Suprapubic skin (tissue), 4 donors: Measurements from ENCODE around the gene SPTBN1. TPM values are rescaled to one million over a fixed set of nuclear protein-coding genes. Genes with fewer than 3 reads are reported as not detected.
"Not testable (repeated sequence)": the region's sequence is repeated elsewhere in the genome, so short reads cannot be mapped to it uniquely, and the experiment has no call there.

Experiments
- DNase-seq, 2 donors: peaks; one replicate each; pipeline ENCODE4 v3.0.0-alpha.2; 2019; ENCODE audit warnings: low spot score in 2 of 2
- H3K27ac ChIP-seq: fragments of 200-600 bp; sonication (generic); one replicate; pipeline ENCODE4 v1.5.1; 2019
- H3K27me3 ChIP-seq: fragments of 200-600 bp; sonication (generic); one replicate; pipeline ENCODE4 v1.5.1; 2019
- H3K36me3 ChIP-seq: fragments of 200-600 bp; sonication (generic); one replicate; pipeline ENCODE4 v1.5.1; 2019
- H3K4me1 ChIP-seq: fragments of 200-600 bp; sonication (generic); one replicate; pipeline ENCODE4 v1.5.1; 2019
- H3K4me3 ChIP-seq: fragments of 200-600 bp; sonication (generic); one replicate; pipeline ENCODE4 v1.5.1; 2019; ENCODE audit warnings: mild to moderate bottlenecking
- H3K9me3 ChIP-seq: fragments of 200-600 bp; sonication (generic); one replicate; pipeline ENCODE4 v1.5.1; 2019
- EP300 ChIP-seq: sonication (generic); formaldehyde crosslinking; IDR thresholded peaks from one replicate; pipeline ENCODE4 v1.6.1; 2017; ENCODE audit warnings: antibody characterized with exemption
- POLR2A ChIP-seq, 2 donors: fragments of 450-650 bp; IDR thresholded peaks; one replicate each; pipeline ENCODE4 v1.6.1; 2017; ENCODE audit warnings: antibody characterized with exemption in 2 of 2, mild to moderate bottlenecking in 2 of 2, moderate library complexity in 2 of 2
- POLR2AphosphoS5 ChIP-seq, 3 donors: sonication (generic); formaldehyde crosslinking; IDR thresholded peaks; one replicate each; pipeline ENCODE4 v1.6.1; 2017; ENCODE audit warnings: antibody characterized with exemption in 3 of 3
- WGBS: methylation state at CpG from one replicate; pipeline ENCODE4 v1.1.5; 2018; 5-methylcytosine and 5-hydroxymethylcytosine counted together
- total RNA-seq, 4 donors: library from RNA; depleted of rRNA; stranded (reverse); fragments of >200 nt; gene quantifications; one replicate each; pipeline ENCODE4 v1.1.0, GENCODE V29; 2016
- TF ChIP-seq, protein P1 (sequence below), 2 donors: fragments of 200-600 bp in 1 of 2; fragments of 450-650 bp in 1 of 2; sonication (generic) in 1 of 2; IDR thresholded peaks; one replicate each; pipeline ENCODE4 v1.5.1; 2016 to 2019; ENCODE audit warnings: antibody characterized with exemption in 2 of 2, mild to moderate bottlenecking in 1 of 2, moderate library complexity in 1 of 2

SPTBN1 gene
- total RNA-seq, 4 donors from 2014 or later = 173 to 250 (median 203) TPM

DNA sequence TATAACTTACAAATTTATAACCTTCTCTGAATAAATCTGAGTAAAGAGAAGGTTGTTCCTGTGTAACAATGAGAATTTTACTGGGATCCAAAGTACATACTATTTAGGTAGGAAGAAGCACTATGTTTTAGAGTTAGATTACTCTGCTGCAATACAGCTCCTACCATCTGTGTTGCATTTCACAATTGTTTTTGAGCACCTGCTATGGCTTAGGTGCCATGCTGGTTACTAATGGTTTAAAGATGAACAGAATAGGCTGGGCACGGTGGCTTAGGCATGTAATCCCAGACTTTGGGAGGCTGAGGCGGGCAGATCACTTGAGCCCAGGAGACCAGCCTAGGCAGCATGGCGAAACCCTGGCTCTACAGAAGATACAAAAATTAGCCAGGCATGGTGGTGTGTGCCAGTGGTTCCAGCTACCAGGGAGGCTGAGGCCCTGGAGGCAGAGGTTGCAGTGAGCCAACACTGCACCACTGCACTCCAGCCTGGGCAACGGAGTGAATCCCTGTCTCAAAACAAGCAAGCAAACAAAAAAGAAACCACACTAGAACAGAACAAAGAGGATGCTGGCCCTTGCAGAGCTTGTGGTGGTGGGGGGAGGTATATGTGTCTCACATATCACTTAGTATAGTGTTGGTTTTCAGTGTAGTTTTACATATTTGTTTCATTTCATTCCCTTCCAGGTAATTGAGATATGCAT is 56.7 kb downstream of the SPTBN1 start:
- no peaks in the 10 kb centered on the region for H3K27me3 ChIP-seq
- H3K4me3 ChIP-seq = no peak overlapping the region
- no peak for DNase-seq
- TF ChIP-seq, protein P1, sequence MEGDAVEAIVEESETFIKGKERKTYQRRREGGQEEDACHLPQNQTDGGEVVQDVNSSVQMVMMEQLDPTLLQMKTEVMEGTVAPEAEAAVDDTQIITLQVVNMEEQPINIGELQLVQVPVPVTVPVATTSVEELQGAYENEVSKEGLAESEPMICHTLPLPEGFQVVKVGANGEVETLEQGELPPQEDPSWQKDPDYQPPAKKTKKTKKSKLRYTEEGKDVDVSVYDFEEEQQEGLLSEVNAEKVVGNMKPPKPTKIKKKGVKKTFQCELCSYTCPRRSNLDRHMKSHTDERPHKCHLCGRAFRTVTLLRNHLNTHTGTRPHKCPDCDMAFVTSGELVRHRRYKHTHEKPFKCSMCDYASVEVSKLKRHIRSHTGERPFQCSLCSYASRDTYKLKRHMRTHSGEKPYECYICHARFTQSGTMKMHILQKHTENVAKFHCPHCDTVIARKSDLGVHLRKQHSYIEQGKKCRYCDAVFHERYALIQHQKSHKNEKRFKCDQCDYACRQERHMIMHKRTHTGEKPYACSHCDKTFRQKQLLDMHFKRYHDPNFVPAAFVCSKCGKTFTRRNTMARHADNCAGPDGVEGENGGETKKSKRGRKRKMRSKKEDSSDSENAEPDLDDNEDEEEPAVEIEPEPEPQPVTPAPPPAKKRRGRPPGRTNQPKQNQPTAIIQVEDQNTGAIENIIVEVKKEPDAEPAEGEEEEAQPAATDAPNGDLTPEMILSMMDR (IDR thresholded peaks at IDR 0.05) = no peak
- no peak for TF ChIP-seq EP300
- no peak for TF ChIP-seq POLR2A (IDR thresholded peaks at IDR 0.05)
- TF ChIP-seq POLR2AphosphoS5 (IDR thresholded peaks at IDR 0.05) = no peak
- no peaks in the 10 kb centered on the region for H3K36me3 ChIP-seq
- H3K27ac ChIP-seq = no peak overlapping the region
- peaks cover 21% of the 10 kb centered on the region for H3K4me1 ChIP-seq
- 76% methylated on average over 4 of the region's 4 CpGs for WGBS
- H3K9me3 ChIP-seq = no peaks in the 10 kb centered on the region

DNA sequence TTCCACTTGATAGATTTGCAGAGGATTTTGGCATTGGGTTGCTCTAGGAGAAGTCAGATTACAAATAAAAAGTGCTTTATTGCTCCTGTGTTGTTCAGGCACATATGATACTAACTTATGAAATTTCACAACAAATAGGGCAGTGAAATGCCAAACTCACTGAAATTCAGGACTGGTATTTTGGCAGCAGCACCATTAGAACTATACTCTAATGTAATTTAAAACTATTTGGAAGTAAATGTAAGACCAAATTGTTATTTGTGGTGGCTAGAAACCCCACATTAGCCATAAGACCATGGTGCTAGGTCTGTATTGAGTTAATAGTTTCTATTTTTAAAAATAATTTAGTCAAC is 57.2 kb downstream of the SPTBN1 start:
- H3K9me3 ChIP-seq = no peaks in the 10 kb centered on the region
- H3K27ac ChIP-seq = no peak overlapping the region
- no peaks in the 10 kb centered on the region for H3K36me3 ChIP-seq
- TF ChIP-seq, protein P1 (IDR thresholded peaks at IDR 0.05) = no peak
- TF ChIP-seq POLR2A (IDR thresholded peaks at IDR 0.05) (no peak), POLR2AphosphoS5 (IDR thresholded peaks at IDR 0.05) (no peak), EP300 (no peak)
- peaks cover 25% of the 10 kb centered on the region for H3K4me1 ChIP-seq
- no peak for DNase-seq
- H3K27me3 ChIP-seq = no peaks in the 10 kb centered on the region
- no peak overlapping the region for H3K4me3 ChIP-seq

DNA sequence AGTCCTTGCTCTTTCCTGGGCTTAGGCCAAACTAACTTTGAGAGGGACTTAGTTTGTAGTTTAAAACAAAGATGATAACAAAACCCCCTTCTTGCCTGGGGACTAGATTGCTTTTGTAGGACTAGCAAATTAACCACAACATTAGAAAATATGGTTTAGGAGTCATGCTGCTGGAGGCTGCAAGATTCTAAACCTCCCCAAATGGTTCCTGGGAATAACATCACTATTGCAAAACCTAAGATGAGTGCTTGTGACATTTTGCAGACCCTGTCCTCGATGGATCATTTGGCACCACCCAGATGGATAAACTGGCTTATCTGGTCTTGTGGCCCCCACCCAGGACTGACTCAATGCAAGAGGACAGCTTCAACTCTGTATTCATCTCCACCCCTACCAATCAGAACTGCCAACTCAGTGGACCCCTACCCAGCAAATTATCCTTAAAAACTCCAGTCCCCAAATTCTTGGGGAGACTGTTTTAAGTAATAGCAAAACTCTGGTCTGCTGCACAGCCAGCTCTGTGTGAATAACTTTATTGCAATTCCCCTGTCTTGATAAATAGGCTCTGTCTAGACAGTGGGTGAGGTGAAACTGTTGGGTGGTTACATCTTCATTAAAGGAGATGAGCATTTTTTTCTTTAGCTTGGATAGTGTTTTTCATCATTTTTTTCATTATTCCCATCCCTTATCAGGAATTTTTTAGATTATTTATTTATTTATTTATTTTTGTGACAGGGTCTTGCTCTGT is 58.9 kb downstream of the SPTBN1 start:
- no peaks in the 10 kb centered on the region for H3K27me3 ChIP-seq
- H3K4me1 ChIP-seq = peaks cover 31% of the 10 kb centered on the region
- H3K36me3 ChIP-seq = no peaks in the 10 kb centered on the region
- H3K4me3 ChIP-seq = no peak overlapping the region
- H3K9me3 ChIP-seq = no peaks in the 10 kb centered on the region
- no peak overlapping the region for H3K27ac ChIP-seq
- DNase-seq = no peak
- WGBS = 33% methylated on average over 1 of the region's 1 CpG
- TF ChIP-seq EP300 = no peak
- peak in 1 of 3 donors; percentile 41 for TF ChIP-seq POLR2AphosphoS5 (IDR thresholded peaks at IDR 0.05)
- TF ChIP-seq, protein P1 (IDR thresholded peaks at IDR 0.05) = no peak
- no peak for TF ChIP-seq POLR2A (IDR thresholded peaks at IDR 0.05)

DNA sequence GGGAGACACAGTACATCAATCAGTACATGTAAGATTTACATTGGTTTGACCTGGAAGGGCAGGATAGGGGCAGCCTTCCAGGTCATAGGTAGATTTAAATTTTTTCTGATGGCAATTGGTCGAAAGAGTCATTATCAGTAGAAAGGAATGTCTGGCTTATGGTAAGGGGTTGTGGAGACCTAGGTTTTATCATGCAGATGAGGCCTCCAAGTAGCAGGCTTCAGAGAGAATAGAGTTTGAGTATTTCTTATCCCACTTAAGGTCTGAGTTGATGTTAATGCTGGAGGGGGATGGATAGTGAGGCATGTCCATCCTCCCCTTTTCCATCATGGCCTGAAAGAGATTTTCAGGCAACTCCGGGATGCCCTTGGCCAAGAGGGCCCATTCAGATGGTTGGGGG is 60.7 kb downstream of the SPTBN1 start:
- H3K36me3 ChIP-seq = no peaks in the 10 kb centered on the region
- WGBS = 93% methylated on average over 2 of the region's 2 CpGs
- H3K4me3 ChIP-seq = no peak overlapping the region
- no peak for DNase-seq
- H3K4me1 ChIP-seq = peaks cover 24% of the 10 kb centered on the region
- TF ChIP-seq POLR2A (IDR thresholded peaks at IDR 0.05) = no peak
- TF ChIP-seq, protein P1 (IDR thresholded peaks at IDR 0.05) = no peak
- no peak for TF ChIP-seq EP300
- TF ChIP-seq POLR2AphosphoS5 (IDR thresholded peaks at IDR 0.05) = no peak
- H3K9me3 ChIP-seq = no peaks in the 10 kb centered on the region
- H3K27me3 ChIP-seq = no peaks in the 10 kb centered on the region
- no peak overlapping the region for H3K27ac ChIP-seq

DNA sequence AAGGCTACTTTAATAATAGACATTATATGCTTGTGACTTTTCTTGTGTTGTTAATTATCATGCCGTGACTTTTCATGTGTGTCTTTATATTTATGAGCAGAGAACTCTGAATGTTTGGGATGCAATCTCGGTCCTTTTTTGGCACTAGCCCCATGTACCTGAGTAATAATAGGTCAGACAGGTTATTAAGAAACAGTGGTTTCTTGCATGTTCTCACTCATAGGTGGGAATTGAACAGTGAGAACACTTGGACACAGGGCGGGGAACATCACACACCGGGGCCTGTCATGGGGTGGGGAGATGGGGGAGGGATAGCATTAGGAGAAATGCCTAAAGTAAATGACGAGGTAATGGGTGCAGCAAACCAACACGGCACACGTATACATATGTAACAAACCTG is 61.9 kb downstream of the SPTBN1 start:
- not testable (repeated sequence) for DNase-seq, H3K4me3 ChIP-seq, H3K36me3 ChIP-seq, H3K27me3 ChIP-seq, H3K9me3 ChIP-seq, H3K27ac ChIP-seq
- H3K4me1 ChIP-seq = peaks cover 24% of the 10 kb centered on the region
- WGBS = 77% methylated on average over 7 of the region's 7 CpGs
